Measurements from ENCODE around the gene ZBTB38. TPM values are rescaled to one million over a fixed set of nuclear protein-coding genes. Genes with fewer than 3 reads are reported as not detected.

ZBTB38 gene
- total RNA-seq, 2 experiments from 2014 or later, result 8.4 to 12.4 TPM

DNA sequence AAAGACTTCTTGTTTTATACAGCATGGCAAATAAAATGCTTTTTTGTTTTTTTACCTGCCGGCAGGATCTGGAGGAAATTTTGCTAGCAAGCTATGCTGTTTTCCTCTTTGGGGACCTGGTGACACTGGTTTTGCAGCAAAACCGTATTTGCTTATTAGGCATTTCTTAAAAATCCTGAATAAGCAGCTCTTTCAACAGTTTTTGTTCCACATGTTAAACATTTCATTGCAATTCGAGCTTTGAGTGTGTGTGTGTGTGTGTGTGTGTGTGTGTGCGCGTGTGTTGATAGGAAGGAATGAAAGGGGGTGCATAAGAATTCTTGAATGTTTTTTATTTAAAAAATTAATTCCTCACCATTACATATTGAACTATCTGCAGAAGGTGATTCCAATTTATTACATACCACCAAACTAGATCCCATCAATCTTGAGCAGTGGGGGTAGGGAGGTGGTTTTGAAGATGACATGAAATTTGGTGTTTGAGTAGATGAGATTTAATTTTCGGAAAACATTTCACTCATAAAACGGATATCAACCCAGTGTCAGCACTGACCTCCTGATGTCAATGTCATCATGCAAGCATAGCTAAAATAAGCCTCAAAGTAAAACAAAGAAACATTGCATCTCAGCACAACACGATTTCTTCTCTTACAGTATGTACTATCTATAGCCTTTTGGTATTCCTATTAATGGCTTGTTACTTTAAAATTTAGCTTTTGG, 17.3 kb downstream of the ZBTB38 start:
- intact Hi-C loops (cut with micrococcal nuclease; ENCODE audit: unreplicated experiment), result loop anchor here (1.0 to 10.0 kb wide), 3 partner anchors 15 to 492 kb away; partner anchors contain the start of genes ATP1B3 and SLC25A36
- Histone ChIP-seq H3K4me1 (ENCODE audit: insufficient read depth, low read length, poor library complexity, severe bottlenecking) (peaks cover 48% of the 10 kb centered on the region), H4K20me1 (ENCODE audit: insufficient read depth, low read length) (no peaks in the 10 kb centered on the region), H3K79me2 (ENCODE audit: insufficient read depth, low read depth, low read length) (peaks cover 14% of the 10 kb centered on the region; the same call in 1 of the 2 replicates), H3K9me2 (ENCODE audit: insufficient read depth, low read length) (no peaks in the 10 kb centered on the region), H2AFZ (ENCODE audit: low read length) (peak overlapping the region; percentile 98), H3K4me3 (ENCODE audit: low read depth, low read length, poor library complexity, severe bottlenecking) (peak overlapping the region; percentile 71), H3K27ac (ENCODE audit: low read depth, low read length, poor library complexity, severe bottlenecking) (peak overlapping the region; percentile 84), H3K36me3 (ENCODE audit: insufficient read depth, low read length) (no peaks in the 10 kb centered on the region), H3K9me3 (ENCODE audit: low read length) (no peaks in the 10 kb centered on the region), H3K4me2 (ENCODE audit: low read length) (peak overlapping the region; percentile 78)
- TF ChIP-seq, protein P1, sequence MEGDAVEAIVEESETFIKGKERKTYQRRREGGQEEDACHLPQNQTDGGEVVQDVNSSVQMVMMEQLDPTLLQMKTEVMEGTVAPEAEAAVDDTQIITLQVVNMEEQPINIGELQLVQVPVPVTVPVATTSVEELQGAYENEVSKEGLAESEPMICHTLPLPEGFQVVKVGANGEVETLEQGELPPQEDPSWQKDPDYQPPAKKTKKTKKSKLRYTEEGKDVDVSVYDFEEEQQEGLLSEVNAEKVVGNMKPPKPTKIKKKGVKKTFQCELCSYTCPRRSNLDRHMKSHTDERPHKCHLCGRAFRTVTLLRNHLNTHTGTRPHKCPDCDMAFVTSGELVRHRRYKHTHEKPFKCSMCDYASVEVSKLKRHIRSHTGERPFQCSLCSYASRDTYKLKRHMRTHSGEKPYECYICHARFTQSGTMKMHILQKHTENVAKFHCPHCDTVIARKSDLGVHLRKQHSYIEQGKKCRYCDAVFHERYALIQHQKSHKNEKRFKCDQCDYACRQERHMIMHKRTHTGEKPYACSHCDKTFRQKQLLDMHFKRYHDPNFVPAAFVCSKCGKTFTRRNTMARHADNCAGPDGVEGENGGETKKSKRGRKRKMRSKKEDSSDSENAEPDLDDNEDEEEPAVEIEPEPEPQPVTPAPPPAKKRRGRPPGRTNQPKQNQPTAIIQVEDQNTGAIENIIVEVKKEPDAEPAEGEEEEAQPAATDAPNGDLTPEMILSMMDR (conservative IDR thresholded peaks at IDR 0.05; ENCODE audit: low read length), result no peak
- TF ChIP-seq EZH2phosphoT487 (IDR thresholded peaks at IDR 0.05; ENCODE audit: borderline replicate concordance, low read depth, low read length), result no peak
- CTCF ChIA-PET (ENCODE audit: unreplicated experiment), result interaction anchor here (0.7 to 1.4 kb wide), 4 partner anchors 13 to 102 kb away, joined by 3 to 4 read pairs (median 4); no protein-coding TSS in a partner anchor
- no TSS peak for BruUV-seq (replicated peaks)
- POLR2A ChIA-PET, result interaction anchor here (0.7 to 3.5 kb wide), 24 partner anchors 10 to 1319 kb away, joined by 3 to 25 read pairs (median 4); partner anchors contain the start of genes RASA2 and ZBTB38
- DNase-seq (ENCODE audit: low spot score), result peak; percentile 42

DNA sequence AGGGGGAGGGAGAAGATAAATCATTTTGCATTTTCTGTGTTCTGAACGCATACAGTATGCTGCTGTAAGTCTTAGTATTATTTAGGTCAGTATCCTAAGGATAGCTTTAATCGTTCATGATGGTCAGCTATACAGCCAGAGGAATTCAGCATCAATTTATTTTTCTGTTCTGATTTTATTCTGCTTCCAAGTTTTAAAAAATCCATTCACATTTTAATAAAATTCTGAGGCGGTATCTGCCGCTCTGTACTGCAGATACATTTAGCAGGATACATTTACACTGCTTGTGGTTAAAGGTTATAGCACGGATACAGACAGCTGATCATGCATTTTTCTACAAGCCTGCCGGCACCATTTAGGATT, 17.8 kb downstream of the ZBTB38 start:
- TF ChIP-seq EZH2phosphoT487 (IDR thresholded peaks at IDR 0.05; ENCODE audit: borderline replicate concordance, low read depth, low read length), result no peak
- TF ChIP-seq, protein P1 (conservative IDR thresholded peaks at IDR 0.05; ENCODE audit: low read length), result no peak
- DNase-seq (ENCODE audit: low spot score), result peak; percentile 59
- Histone ChIP-seq H3K36me3 (ENCODE audit: insufficient read depth, low read length) (no peaks in the 10 kb centered on the region), H3K27ac (ENCODE audit: low read depth, low read length, poor library complexity, severe bottlenecking) (peak overlapping the region; percentile 84), H2AFZ (ENCODE audit: low read length) (peak overlapping the region; percentile 98), H3K4me2 (ENCODE audit: low read length) (peak overlapping the region; percentile 78), H3K4me1 (ENCODE audit: insufficient read depth, low read length, poor library complexity, severe bottlenecking) (peaks cover 43% of the 10 kb centered on the region), H3K79me2 (ENCODE audit: insufficient read depth, low read depth, low read length) (peaks cover 14% of the 10 kb centered on the region; the same call in 1 of the 2 replicates), H4K20me1 (ENCODE audit: insufficient read depth, low read length) (no peaks in the 10 kb centered on the region), H3K4me3 (ENCODE audit: low read depth, low read length, poor library complexity, severe bottlenecking) (peak overlapping the region; percentile 71), H3K9me2 (ENCODE audit: insufficient read depth, low read length) (no peaks in the 10 kb centered on the region), H3K9me3 (ENCODE audit: low read length) (no peaks in the 10 kb centered on the region)
- BruUV-seq (replicated peaks), result TSS peak; percentile 92
- ChIA-PET CTCF (ENCODE audit: unreplicated experiment) (interaction anchor here (0.6 to 1.4 kb wide), 4 partner anchors 13 to 101 kb away, joined by 3 to 4 read pairs (median 3); no protein-coding TSS in a partner anchor), POLR2A (interaction anchor here (0.5 to 3.5 kb wide), 20 partner anchors 10 to 1318 kb away, joined by 3 to 25 read pairs (median 5); partner anchors contain the start of genes RASA2 and ZBTB38)
- intact Hi-C loops (cut with micrococcal nuclease; ENCODE audit: unreplicated experiment), result loop anchor here (1.0 to 10.0 kb wide), 3 partner anchors 16 to 491 kb away; partner anchors contain the start of genes ATP1B3 and SLC25A36

Measured in OCI-LY7 (cell line).